ENCODE results near the gene RGS7BP.

- no peak for TF ChIP-seq ZNF274 (IDR thresholded peaks at IDR 0.05; ENCODE audit: low read depth, low read length)
- no peak for TF ChIP-seq YY1 (IDR thresholded peaks at IDR 0.05; ENCODE audit: insufficient read depth, insufficient read length)
- TF ChIP-seq SUZ12 (IDR thresholded peaks at IDR 0.05; ENCODE audit: extremely low read depth, insufficient read depth, insufficient read length): no peak
Measured at GRCh38 chr5:64462391-64462790, 43.4 kb upstream of the RGS7BP start.
